ENCODE data around the gene ADAMTS6.

The ADAMTS6 gene

DNA sequence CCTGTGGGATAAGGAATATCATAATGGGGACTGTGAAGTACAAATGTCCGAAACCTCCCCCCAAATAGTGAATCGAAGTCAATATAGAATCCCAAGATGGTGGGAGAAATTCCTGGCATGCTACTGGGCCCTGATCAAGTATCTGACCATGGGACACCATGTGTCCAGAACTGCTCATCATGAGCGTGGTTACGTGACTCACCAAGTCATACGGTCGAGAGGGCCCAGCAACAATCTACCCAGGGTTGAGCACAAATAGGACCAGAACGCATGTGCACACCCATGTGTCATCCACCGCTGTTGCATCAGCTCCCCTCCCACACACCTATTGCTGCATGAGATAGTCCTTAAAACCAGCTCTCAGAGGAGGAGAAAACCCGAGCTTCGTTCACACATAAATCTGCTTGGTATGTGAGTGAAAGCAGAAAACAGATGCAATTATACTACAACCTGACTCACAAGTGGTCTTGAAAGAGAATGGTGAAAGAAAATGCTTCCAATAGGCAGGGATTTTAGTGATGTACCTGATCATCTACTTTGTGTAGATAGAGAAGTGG is 359.8 kb downstream of the ADAMTS6 start:
- no peak for ATAC-seq (ENCODE audit: insufficient read depth, low read depth)
- H3K36me3 ChIP-seq (ENCODE audit: insufficient read depth, low read length) = no peaks in the 10 kb centered on the region
- H3K27me3 ChIP-seq (ENCODE audit: insufficient read depth, low read length, poor library complexity) = no peaks in the 10 kb centered on the region
- H2AFZ ChIP-seq (ENCODE audit: low read depth, low read length) = no peak overlapping the region
- H3K79me2 ChIP-seq (ENCODE audit: insufficient read depth, low read length) = no peaks in the 10 kb centered on the region
- TF ChIP-seq EZH2 (IDR thresholded peaks at IDR 0.05; ENCODE audit: borderline replicate concordance, low read depth, low read length, severe bottlenecking) = no peak
- TF ChIP-seq, protein P1, sequence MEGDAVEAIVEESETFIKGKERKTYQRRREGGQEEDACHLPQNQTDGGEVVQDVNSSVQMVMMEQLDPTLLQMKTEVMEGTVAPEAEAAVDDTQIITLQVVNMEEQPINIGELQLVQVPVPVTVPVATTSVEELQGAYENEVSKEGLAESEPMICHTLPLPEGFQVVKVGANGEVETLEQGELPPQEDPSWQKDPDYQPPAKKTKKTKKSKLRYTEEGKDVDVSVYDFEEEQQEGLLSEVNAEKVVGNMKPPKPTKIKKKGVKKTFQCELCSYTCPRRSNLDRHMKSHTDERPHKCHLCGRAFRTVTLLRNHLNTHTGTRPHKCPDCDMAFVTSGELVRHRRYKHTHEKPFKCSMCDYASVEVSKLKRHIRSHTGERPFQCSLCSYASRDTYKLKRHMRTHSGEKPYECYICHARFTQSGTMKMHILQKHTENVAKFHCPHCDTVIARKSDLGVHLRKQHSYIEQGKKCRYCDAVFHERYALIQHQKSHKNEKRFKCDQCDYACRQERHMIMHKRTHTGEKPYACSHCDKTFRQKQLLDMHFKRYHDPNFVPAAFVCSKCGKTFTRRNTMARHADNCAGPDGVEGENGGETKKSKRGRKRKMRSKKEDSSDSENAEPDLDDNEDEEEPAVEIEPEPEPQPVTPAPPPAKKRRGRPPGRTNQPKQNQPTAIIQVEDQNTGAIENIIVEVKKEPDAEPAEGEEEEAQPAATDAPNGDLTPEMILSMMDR (IDR thresholded peaks at IDR 0.05; ENCODE audit: borderline replicate concordance, extremely low read depth, low read length, poor library complexity, severe bottlenecking) = no peak
- H3K27ac ChIP-seq (ENCODE audit: low read length) = no peak overlapping the region
- H3K4me3 ChIP-seq (ENCODE audit: low read depth in 1 of 2, low read length in 2 of 2) = no peak overlapping the region
- H3K9ac ChIP-seq (ENCODE audit: low read depth, low read length) = no peak overlapping the region
- H3K4me2 ChIP-seq (ENCODE audit: insufficient read depth, low read length) = no peak overlapping the region
- H3K9me3 ChIP-seq (ENCODE audit: insufficient read depth, low read length, severe bottlenecking) = peaks cover 4% of the 10 kb centered on the region
- DNase-seq = no peak
- no peaks in the 10 kb centered on the region for H3K4me1 ChIP-seq (ENCODE audit: insufficient read depth, low read length)
- H4K20me1 ChIP-seq (ENCODE audit: insufficient read depth, low read length) = no peaks in the 10 kb centered on the region

DNA sequence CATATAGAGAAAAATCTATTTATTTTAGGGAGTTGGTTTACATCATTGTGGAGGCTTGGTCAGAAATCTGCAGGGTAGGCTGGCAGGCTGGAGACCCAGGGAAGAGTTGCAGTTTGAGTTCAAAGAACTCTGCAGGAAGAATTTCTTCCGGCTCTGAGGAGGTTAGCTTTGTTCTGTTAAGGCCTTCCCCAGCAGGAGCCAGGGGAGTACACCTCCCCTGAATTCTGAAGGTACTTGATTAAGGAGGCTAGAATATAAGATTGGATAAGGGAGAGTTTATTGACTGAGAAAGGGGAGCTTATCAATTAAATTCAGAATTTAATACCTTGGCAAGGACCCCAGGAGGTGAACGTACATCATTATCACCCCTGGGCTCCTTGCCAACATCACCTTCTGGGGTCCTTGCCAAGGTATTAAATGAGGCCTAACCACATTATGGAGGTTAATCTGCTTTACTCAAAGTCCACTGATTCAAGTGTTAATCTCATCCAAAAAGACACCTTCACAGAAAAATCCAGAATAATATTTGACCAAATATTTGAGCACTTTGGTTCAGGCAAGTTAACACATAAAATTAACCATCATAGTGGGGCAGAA is 361.3 kb downstream of the ADAMTS6 start:
- no peaks in the 10 kb centered on the region for H3K79me2 ChIP-seq (ENCODE audit: insufficient read depth, low read length)
- DNase-seq (no peak), ATAC-seq (ENCODE audit: insufficient read depth, low read depth) (no peak)
- H3K27ac ChIP-seq (ENCODE audit: low read length) = no peak overlapping the region
- H3K9ac ChIP-seq (ENCODE audit: low read depth, low read length) = no peak overlapping the region
- H3K9me3 ChIP-seq (ENCODE audit: insufficient read depth, low read length, severe bottlenecking) = peaks cover 6% of the 10 kb centered on the region
- H3K4me3 ChIP-seq (ENCODE audit: low read depth in 1 of 2, low read length in 2 of 2) = no peak overlapping the region
- H3K36me3 ChIP-seq (ENCODE audit: insufficient read depth, low read length) = no peaks in the 10 kb centered on the region
- no peak overlapping the region for H2AFZ ChIP-seq (ENCODE audit: low read depth, low read length)
- H3K4me2 ChIP-seq (ENCODE audit: insufficient read depth, low read length) = no peak overlapping the region
- no peaks in the 10 kb centered on the region for H4K20me1 ChIP-seq (ENCODE audit: insufficient read depth, low read length)
- no peaks in the 10 kb centered on the region for H3K4me1 ChIP-seq (ENCODE audit: insufficient read depth, low read length)
- no peaks in the 10 kb centered on the region for H3K27me3 ChIP-seq (ENCODE audit: insufficient read depth, low read length, poor library complexity)
- no peak for TF ChIP-seq EZH2 (IDR thresholded peaks at IDR 0.05; ENCODE audit: borderline replicate concordance, low read depth, low read length, severe bottlenecking)
- TF ChIP-seq, protein P1 (IDR thresholded peaks at IDR 0.05; ENCODE audit: borderline replicate concordance, extremely low read depth, low read length, poor library complexity, severe bottlenecking) = no peak

DNA sequence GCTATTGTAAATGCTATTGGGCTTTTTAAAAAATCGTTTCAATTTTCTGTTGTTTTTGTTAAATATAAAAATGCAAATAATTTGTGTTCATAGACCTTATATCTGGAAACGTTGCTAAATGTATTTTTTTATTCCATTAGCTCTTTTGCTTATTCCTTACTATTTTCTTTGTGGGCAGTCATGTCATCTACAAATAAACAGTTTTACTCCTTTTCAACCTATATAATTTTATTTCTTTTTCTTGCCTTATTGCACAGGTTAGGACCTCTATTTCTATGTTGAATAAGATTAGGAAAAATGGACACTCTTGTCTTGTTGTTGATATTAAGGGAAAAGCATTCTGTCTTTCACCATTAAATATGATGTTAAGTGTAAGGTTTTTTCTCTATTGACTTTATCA is 364.2 kb downstream of the ADAMTS6 start:
- H3K4me2 ChIP-seq (ENCODE audit: insufficient read depth, low read length) = no peak overlapping the region
- H3K79me2 ChIP-seq (ENCODE audit: insufficient read depth, low read length) = no peaks in the 10 kb centered on the region
- H3K9ac ChIP-seq (ENCODE audit: low read depth, low read length) = no peak overlapping the region
- no peaks in the 10 kb centered on the region for H3K36me3 ChIP-seq (ENCODE audit: insufficient read depth, low read length)
- H3K4me3 ChIP-seq (ENCODE audit: low read depth in 1 of 2, low read length in 2 of 2) = no peak overlapping the region
- no peaks in the 10 kb centered on the region for H3K27me3 ChIP-seq (ENCODE audit: insufficient read depth, low read length, poor library complexity)
- H3K9me3 ChIP-seq (ENCODE audit: insufficient read depth, low read length, severe bottlenecking) = peaks cover 6% of the 10 kb centered on the region
- H3K27ac ChIP-seq (ENCODE audit: low read length) = no peak overlapping the region
- TF ChIP-seq, protein P1 (IDR thresholded peaks at IDR 0.05; ENCODE audit: borderline replicate concordance, extremely low read depth, low read length, poor library complexity, severe bottlenecking) = no peak
- no peak for TF ChIP-seq EZH2 (IDR thresholded peaks at IDR 0.05; ENCODE audit: borderline replicate concordance, low read depth, low read length, severe bottlenecking)
- H4K20me1 ChIP-seq (ENCODE audit: insufficient read depth, low read length) = no peaks in the 10 kb centered on the region
- H2AFZ ChIP-seq (ENCODE audit: low read depth, low read length) = no peak overlapping the region
- no peak for ATAC-seq (ENCODE audit: insufficient read depth, low read depth)
- no peaks in the 10 kb centered on the region for H3K4me1 ChIP-seq (ENCODE audit: insufficient read depth, low read length)
- DNase-seq = no peak
